Posterior cingulate gyrus (tissue), 11 donors: ENCODE data around the gene CEACAM19.
"Not testable (repeated sequence)": the region's sequence is repeated elsewhere in the genome, so short reads cannot be mapped to it uniquely, and the experiment has no call there.

Experiments used
- DNase-seq, 10 donors: peaks; one replicate each; pipeline versions ENCODE4 v3.0.0 to v3.0.0-alpha.2; 2020 to 2021; ENCODE audit warnings: mixed read lengths in 3 of 10
- intact Hi-C: fragments of 100-400 bp; cut with DNase I; formaldehyde crosslinking; loops from one replicate; pipeline ENCODE4 v1.15.1; 2023

CEACAM19 gene

DNA sequence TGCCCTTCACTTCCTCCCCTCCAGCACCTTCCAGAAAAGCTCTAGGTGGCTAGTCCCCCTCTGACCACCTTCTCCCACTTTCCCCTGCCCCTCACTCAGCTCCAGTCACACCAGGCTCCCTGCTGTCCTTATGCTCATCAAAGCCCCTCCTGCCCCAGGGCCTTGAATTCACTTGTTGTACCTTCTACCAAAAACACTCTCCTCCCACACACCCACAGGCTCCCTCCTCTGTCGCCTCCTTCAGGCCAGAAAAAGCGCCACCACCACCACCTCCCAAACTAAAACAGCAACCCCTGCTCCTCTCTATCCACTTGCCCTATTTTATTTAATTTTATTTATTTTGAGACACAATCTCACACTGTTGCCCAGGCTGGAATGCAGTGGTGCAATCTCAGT lies 22.9 kb downstream of the CEACAM19 start:
- intact Hi-C loops = no loop called here
- DNase-seq = peak in 1 of 10 donors; percentile 22

- DNase-seq = no peak
- intact Hi-C loops = no loop called here
Observed at GRCh38 chr19:44696939-44697669, 25.8 kb downstream of the CEACAM19 start.

GRCh38 chr19:44697670-44698034 lies 26.4 kb downstream of the CEACAM19 start:
- no peak for DNase-seq
- intact Hi-C loops = no loop called here

DNA sequence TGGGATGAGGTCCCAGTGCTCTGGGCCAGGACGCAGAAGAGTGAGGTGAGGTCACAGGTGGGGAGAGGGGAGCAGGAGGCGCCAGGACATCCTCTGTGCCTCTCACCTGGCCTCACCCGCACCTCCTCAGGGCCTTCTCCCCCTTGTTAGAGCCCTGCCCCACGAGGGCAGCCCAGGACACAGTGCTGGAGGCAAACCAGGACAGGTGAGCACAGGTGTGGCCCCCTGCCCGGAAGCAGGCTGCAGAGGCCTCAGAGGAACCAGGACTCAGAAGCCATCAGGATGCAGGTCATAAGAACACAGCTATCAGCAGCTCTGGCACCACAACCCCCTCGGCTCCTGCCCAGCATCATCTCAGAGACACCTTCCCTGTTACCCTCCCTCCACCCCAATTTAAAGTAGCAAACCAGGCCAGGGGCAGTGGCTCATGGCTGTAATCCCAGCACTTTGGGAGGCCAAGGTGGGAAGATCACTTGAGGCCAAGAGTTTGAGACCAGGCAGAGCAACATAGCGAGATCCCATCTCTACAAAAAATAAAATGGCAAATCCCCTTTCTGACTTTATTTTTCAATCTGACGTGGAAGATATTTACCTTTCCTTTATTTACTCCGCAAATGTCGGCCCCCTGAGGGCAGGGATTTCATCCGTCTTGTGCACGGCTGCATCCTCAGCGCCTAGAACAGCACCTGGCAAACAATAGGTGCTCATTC lies 27.4 kb downstream of the CEACAM19 start, which contains the start of gene CEACAM16:
Gene CEACAM16 (plus strand): TSS at position 660 of the 710 bp plus-strand sequence. CDS start 2,306 bp downstream, outside the sequence.
- intact Hi-C loops = no loop called here
- no peak for DNase-seq

DNA sequence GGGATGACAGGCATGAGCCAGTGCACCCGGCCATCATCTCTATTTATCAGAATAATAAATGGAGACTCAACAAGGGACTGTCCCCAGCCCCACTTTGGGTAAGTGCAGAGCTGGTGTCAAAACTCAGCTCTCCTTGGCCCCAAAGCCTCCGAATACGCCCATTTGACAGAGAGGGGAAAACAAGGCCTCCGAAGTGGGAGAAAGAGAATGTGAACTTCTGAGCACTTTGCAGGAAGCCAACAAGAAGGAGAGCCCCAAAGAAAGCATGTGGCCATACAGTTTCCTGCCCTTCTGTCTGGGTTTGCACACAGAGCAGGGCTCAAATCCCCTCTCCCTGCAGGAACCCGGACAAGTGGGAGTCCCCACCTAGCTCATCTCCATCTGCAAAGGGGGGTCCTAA lies 29.3 kb downstream of the CEACAM19 start:
- intact Hi-C loops = no loop called here

GRCh38 chr19:44701228-44701627 lies 29.9 kb downstream of the CEACAM19 start:
- intact Hi-C loops = no loop called here

More for the DNA sequence above, 29.3 kb downstream of the CEACAM19 start:
- no peak for DNase-seq

DNA sequence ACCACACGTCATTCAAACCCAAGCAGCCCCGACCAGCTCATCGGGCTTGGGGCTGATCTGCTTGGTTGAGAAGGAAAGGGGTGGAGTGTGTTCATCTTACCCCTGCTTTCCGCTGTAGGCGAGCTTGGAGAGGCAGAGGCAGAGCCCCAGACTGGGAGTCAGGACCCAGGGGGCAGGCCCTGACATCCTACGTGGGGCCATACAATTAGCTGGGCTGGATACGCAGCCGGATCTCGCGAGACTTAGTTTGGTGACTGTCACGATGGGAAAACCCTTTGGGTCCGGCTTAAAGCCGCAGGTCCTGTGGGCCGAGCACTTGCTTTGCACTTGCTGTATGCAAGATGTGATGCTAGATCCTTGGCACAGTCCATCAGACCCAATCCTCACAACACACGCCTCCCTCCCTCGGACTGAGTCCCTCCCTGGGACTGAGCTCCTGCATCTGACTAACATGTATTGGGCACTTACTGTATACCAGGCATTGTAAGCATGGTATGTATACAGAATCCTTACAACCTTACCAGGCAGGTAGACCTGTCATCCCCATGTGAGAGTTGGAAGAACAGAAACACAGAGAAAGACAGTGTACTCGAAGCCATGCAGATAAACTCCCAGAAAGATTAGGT lies 31.4 kb downstream of the CEACAM19 start:
- DNase-seq = no peak
- intact Hi-C loops = no loop called here

More at GRCh38 chr19:44701228-44701627, 29.9 kb downstream of the CEACAM19 start:
- DNase-seq = no peak

DNA sequence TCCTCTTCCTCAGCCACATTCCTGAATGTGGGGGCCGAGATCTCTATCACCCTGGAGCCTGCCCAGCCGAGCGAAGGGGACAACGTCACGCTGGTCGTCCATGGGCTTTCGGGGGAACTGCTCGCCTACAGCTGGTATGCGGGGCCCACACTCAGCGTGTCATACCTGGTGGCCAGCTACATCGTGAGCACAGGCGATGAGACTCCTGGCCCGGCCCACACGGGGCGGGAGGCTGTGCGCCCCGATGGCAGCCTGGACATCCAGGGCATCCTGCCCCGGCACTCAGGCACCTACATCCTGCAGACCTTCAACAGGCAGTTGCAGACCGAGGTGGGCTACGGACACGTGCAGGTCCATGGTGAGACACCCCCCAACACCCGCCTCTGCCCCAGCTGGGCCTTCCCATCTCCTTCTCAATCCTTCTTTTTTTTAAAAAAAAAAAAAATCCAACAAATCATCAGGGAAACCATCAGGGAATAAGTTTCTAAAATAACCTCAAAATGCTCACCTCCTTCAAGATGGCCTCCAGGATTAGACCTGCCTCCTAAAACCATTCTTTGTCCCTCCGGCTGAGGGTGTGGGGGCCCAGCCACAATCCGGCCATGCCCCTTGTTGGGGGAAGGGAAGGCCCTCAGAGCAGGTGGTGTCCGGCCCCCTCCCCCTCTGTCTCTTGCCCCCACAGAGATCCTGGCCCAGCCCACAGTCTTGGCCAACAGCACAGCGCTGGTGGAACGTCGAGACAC lies 32.2 kb downstream of the CEACAM19 start:
- intact Hi-C loops = no loop called here
- DNase-seq = no peak

- intact Hi-C loops = no loop called here
- no peak for DNase-seq
Observed at GRCh38 chr19:44704982-44705381, 33.7 kb downstream of the CEACAM19 start.

GRCh38 chr19:44705502-44706010 lies 34.3 kb downstream of the CEACAM19 start:
- no peak for DNase-seq
- intact Hi-C loops = no loop called here

GRCh38 chr19:44706506-44707236 lies 35.4 kb downstream of the CEACAM19 start:
- DNase-seq = no peak
- intact Hi-C loops = no loop called here

DNA sequence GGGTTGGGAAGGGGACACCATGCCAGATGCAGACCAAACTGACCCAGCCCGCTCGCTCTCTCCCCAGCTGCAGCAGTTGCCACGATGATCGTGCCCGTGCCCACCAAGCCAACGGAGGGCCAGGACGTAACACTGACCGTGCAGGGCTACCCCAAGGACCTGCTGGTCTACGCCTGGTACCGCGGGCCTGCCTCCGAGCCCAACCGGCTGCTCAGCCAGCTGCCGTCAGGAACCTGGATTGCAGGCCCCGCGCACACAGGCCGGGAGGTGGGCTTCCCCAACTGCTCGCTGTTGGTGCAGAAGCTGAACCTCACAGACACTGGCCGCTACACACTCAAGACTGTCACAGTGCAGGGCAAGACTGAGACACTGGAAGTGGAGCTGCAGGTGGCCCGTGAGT lies 36.5 kb downstream of the CEACAM19 start:
- intact Hi-C loops = no loop called here
- no peak for DNase-seq

DNA sequence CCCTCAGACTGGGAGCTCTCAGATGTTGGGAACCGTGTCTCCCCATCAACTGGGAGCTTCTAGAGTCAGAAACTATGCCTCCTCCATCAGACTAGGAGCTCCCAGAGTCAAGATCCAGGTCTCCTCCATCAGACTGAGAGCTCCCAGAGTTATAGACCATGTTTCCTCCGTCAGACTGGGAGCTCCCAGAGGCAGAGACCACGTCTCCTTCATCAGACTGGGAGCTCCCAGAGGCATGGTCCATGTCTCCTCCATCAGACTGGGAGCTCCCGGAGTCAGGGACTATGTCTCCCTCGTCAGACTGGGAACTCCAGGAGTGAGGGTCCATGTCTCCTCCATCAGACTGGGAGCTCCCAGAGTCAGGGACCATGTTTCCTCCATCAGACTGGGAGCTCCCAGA lies 37.7 kb downstream of the CEACAM19 start:
- no peak for DNase-seq
- intact Hi-C loops = no loop called here

DNA sequence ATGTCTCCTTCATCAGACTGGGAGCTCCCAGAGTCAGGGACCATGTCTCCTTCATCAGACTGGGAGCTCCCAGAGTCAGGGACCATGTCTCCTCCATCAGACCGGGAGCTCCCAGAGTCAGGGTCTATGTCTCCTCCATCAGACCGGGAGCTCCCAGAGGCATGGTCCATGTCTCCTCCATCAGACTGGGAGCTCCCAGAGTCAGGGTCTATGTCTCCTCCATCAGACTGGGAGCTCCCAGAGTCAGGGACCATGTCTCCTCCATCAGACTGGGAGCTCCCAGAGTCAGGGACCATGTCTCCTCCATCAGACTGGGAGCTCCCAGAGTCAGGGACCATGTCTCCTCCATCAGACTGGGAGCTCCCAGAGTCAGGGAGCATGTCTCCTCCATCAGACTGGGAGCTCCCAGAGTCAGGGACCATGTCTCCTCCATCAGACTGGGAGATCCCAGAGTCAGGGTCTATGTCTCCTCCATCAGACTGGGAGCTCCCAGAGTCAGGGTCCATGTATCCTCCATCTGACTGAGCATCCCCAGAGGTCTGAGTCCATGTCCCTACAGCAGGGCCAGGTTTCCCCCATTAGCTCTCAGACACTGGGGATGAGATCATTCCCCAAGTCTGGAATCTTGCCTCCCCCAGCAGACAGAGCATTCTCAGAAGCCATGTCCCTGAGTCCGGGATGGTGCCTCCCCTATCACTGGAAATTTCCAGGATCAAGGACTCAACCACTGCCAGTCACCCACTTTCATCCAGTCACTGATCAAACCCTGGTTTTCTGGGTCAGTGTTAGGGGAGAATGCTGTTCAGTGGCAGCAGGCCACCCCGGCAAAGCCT lies 38.4 kb downstream of the CEACAM19 start:
- intact Hi-C loops = not testable (repeated sequence)
- peak in 1 of 10 donors; percentile 8 for DNase-seq

DNA sequence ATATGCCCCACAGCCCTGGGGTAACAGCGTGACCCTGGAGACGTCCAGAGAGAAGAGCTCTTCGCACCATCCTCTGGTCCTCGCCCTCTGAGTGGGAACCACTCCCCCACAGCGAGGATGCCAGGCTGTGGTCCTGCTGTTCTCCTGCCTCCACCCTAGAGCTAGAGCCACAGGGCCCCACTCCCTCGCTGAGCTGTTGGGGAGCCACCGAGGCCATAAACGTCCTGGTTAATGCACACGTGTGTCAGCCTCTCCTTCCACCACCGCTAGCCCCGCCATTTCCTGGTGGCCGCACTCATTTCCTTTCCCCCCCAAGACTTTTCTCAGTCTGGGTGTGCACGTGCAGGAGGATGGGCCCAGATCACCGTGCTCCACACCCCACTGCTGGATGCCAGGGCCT lies 39.2 kb downstream of the CEACAM19 start:
- peak in 1 of 10 donors; percentile 28 for DNase-seq
- intact Hi-C loops = no loop called here

- intact Hi-C loops = no loop called here
- DNase-seq = no peak
Observed at GRCh38 chr19:44712864-44713515, 41.7 kb downstream of the CEACAM19 start.

DNA sequence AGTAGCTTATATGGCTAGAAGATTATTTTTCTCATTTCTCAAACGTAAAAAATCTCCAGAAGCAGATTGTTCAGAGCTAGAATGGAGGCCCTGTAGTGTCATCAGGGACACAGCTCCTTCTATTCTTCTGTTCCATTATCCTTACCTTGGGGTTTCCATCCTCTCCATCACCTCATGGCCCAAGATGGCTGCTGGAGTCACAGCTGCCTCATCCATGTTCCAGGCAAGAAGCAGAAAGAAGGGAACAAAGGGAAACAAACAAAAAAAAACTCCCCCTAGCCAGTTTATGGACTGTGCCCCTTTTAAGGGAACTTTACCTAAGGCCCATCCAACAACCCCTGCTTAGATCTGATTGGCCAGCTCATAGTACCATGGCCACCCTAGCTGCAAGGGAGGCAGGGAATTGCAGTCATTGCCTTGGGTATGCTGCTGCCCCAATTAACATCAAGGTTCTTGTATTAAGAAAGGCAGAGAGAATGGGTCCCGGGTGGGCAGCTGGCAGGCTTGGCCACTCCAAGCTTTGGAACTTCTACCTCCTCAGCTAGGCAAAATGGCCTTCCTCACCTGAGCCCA lies 43.4 kb downstream of the CEACAM19 start:
- intact Hi-C loops = no loop called here
- DNase-seq = no peak

DNA sequence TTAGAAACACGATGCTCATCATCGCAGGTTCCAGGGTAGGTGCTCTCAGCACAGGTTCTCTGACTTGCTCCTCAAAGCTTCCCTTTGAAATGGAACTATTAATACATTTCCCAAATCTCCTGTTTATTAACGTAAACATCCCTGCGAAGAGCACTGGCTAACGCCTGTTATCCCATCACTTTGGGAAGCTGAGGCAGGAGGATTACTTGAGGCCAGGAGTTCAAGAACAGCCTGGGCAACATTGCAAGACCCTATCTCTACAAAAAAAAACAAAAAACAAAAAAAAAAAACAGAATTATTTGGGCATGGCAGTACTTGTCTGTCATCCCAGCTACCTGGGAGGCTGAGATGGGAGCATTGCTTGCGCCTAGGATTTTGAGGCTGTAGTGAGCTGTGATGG lies 46.3 kb downstream of the CEACAM19 start:
- DNase-seq = no peak
- intact Hi-C loops = no loop called here
